HG03097 (cell line): ENCODE data around the gene TMEM222.
A peak's percentile ranks its signal among the peaks of the same experiment; 100 is the strongest.

Experiments used
- ATAC-seq: cut with Tn5 transposase; IDR thresholded peaks from one replicate; pipeline ENCODE4 v1.9.1; 2021; ENCODE audit not compliant: unreplicated experiment, low FRiP score

TMEM222 gene

DNA sequence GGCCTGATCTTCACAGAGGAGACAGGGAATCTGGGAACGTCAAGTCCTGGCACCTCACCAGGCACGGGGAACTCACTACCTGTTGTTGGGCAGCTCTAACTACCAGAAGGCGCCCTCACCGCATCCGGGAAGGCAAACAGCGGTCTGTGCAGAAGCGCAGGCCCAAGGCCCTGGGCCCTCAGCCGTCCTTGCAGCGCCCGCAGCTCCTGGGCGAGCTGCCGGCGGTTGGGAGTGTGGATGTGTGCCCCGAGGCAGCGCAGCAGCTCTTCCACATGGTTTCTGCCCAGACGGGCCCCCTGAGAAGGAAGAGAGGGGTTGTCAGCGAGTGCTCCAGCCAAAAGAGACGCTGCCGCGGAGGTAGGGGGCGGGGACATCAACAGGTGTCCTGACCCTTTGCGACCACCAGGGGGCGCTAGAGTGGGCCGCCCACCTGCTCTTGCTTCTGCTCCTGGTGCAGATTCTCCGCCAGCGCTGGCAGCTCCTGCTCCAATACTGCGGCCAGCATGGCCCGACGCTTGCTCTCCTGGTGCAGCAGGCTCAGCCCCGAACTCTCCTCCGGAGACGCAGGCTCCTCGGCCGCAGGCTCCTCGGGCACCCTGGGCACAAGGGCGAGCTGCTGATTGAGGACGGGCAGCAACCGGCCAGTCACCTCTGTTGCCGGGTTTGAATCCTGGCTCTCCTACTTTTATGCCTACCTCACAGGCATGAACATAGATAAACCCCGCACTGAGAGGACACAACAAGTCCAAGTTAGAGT, 35.5 kb downstream of the TMEM222 start:
- ATAC-seq: no peak

DNA sequence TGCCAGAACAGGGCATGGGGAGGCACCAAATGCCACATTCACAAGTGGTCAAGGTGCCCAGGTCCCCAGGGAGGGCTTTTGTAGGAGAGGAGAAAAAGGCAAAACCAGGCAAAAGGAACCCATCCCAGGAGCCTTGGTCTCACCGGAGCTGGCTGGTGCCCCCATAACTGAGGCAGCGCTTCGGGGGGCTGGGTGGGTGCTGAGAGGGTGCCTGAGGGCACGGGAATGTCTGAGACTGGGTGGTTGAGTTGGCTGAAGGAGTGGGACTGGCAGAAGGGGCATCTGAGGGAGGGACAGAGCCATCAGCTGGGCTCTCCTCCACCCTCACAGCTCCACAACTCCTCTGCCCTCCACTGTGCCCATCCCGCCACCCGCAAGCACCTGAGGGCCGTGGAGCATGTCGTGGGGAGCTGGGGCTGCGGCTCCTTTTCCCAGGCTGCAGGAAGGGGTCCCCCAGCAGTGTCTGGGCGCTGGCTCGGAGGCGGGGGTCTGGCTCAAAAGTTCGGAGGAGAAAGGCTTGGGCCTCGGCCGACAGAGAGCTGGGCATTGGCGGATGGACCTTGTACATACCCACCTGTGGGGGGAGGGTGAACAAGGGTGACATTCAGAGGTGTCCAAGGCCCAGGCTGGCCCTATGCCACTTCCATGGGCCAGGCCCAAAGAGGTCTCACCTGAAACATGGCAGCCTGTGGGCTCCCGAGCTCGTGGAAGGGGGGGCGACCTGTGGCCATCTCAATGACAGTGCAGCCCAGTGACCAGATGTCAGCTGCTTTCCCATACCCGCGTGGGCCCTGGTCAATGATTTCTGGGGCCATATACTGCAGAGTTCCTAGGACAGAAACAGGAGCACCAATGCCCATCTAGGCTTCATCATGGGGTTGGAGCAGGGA, 36.3 kb downstream of the TMEM222 start:
- ATAC-seq: no peak

DNA sequence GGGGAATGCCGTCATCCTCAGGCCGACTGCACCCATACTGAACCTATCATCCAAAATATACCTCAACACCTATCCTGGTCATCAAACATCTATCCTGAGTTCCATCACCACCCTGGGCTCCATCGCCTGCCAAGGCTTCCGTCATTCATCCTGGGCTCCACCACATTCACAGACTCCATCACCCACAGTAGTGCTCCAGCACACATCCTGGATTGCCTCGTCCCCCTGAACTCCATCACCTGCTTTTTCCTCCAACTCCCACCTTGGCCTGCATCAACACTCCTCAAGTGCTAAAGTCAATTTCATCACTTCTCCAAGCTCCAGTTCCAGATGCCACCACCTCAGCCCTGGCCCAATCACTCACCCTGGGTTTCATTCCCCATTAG, 37.0 kb downstream of the TMEM222 start:
- no peak for ATAC-seq

DNA sequence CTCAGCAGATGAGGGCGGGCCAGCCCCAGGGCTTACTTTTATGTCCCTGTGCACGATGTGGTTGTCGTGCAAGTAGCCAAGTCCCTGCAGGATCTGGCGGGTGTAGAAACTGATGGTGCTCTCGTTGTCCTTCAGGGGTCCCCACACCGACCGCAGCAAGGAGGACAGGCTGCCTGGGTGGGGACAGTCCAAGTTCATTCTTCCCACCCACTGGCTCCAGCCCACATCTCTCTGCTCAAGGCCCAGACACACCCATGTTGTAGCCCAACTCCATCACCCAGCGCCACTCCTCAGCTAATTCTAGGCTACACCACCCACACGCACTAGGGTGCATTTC, 37.8 kb downstream of the TMEM222 start:
- no peak for ATAC-seq

DNA sequence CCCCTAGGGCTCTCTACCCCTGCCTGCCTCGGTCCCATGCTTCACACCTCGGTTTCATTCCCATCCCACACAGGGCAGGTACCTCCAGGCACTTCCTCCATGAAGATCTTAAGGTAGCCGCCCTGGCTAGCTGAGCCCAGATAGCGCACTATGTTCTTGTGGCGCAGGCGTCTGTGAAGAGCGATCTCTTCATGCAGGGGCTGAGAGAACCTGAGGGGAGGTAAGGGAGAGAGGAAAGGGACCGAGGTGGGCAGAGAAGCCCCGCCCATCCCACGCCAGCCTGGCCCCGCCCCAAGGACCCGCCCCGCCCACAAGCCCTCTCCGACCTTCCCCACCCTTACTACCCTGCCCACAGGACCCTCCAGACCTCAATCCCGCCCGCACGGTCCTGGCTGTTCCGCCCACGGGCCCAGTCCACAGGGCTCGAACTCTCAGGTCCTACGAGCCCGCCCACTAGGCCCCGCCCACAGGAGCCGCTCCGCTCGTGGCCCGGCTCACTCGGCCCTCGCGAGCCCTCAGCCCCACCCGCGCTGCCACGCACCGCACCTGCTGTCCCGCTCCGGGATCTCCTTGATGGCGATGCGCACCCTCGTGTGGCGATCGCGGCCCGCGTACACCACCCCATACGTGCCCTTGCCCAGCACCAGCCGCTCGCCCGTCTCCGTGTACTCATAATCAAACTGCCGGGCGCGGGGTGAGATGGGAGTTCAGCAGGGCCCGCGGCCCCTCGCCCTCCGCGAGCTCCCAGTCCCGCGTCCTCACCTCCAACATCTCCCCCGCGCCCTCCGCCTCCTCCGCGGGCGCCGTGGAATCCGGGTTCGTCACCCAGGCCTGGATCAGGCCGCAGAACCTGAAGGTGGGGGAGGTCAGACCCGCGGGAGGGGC, 38.4 kb downstream of the TMEM222 start:
- ATAC-seq: no peak

DNA sequence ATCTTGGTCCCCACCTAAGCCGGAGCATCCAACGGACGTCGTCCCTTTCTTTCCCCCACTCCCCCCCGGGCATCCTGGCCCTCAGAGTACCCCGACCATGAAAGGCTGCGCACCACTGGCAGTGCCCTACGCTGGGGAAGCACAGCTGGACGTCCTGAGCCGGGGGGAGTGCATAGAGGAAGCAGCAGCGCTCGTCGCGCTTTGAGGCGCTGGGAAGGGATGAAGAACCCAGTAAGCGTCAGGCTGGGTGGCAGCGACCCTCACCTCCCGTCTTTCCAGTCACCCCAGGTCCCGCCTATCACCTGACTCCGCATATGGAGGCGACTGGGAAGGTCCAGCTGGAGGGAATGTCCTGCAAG, 39.1 kb downstream of the TMEM222 start:
- no peak for ATAC-seq

DNA sequence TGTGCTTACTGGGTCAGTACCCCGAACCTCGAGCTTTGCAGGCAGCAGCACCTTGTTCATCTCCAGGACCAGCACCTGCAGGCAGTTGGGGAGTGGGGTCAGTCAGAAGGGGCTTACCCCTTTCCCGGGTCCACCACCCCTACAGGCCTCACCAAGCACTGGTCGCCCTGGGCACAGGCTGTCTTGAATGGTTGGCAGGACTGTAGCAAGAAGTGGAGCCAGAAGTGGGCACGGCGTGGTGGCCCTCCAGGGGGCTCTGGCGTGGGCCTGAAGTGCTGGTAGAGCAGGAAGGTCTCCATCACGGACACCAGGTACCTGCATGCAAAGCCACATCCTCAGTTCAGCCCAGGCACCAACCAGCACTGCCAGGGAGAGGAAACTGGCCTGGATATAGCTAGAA, 39.6 kb downstream of the TMEM222 start:
- no peak for ATAC-seq

DNA sequence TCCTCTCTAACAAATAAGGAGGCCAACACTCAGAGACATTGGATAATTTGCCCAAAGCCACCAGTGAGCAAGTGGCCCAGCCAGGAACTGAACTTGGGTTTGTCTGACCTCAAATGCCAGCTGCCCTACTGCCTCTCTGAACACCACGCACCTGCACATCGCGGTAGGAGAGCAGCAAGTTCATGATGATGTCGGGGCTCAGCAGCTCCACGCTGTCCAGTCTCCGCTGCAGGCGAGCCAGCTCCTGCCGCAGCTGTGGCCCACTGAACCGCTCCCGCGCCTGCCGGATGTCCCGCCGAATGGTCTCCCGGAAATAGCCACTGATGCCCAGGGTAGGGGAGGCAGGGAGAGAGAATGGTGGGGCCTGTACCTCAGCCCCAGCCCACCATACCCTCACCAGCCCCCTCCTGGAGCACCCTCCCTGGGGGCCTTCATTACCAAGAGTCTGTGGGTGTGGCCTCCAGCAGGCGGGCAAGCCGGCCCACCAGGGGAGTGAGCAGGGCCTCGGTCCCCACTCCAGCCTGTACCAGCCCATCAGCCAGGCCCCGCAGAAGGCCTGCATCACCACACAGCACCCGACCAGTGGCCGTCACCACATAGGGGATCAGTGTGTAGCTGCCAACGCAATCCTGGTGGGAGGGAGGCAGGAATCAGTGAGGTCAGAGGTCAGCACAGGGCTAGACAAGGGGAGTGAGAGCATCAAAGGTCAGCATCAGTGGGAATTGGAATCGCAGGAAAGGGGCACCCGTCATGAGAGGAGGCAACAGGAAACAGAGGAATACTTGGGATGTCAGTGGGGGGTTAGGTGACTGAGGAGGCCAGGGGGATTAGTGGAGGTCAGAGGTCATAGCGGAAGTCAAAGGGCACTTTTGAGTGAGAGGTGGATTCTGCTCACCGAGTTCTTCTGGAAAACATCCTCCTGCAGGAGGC, 42.1 kb downstream of the TMEM222 start:
- no peak for ATAC-seq

DNA sequence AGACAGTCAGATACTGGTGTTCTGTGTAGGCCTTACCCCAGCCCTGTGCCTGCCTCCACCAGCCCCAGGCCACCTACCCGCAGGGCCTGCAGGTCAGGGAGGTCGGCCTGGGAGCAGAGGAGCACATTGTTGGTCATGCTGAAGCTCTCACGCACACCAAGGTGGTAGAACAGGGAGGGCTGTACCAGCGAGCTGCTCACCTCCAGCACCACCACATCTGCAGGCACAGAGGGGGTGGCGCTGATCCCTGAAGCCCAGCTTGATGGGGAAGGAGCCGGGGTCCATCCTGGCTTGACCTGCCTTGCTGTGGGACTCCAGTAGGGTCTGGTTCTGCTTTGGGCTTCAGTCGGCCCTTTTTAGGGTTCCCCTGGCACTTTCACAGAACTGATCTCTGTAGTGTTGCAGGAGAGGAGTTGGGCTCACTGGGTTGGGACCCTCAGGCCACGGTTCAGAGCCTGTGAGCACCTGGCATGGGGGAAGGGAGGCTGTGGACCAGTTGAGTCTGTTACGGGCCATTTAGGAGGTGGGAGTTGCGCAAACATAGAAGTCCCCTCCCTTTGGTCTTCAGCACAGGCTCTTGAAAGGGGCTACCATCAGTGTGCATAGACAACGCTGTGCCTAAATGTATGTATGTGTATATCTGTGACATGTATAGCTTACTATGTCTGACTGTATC, 42.9 kb downstream of the TMEM222 start:
- no peak for ATAC-seq

DNA sequence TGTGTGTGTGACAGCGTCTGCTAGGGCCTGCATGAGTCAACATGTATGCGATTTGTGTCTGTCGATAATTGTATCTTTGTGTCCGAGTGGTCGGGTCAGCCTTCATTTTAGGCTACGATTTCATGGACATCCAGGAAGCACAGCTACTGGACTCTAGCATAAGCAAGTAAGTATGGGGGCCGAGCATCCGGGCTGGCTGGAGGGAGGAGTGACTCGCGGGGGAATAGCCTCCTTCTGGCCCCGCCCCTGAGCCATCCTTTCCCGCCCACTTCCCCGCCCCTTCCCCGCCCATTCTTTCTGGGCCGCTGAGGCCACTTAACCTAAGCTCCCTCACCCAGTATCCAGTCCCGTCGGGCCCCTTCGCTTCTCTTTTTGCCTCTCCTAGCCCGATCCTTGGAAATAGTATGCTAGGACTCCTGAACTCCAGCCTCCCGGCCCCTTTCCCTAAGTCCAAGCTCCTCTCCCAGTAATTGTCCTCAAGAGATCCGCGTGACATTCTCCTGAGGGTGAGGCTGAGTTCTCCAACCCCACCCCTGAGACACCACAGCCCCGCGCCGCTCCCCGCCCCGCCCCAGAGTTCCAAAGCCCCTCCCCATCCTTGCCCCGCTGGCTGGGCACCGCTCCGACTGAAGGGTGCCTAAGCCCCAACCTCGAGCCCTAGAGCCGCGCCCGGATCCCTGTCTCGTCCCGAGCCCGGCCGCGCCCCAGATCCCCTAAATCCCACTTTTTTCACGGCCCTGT, 43.6 kb downstream of the TMEM222 start:
- no peak for ATAC-seq

DNA sequence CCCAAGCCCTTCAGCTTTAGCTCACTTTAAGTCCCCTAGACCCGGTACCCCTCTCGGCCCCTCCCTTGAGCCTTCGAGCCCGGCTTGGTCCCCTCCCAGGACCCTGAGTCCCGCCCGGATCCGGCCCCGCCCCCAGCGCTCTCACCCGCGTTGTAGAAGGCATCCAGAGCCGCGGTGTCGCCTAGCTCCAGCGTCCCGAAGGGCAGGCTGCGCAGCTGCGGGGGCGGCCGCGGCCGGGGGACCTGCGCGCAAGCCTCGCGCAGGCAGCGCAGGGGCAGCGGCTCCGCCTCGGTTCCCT, 44.1 kb downstream of the TMEM222 start:
- ATAC-seq: peak; percentile 40

DNA sequence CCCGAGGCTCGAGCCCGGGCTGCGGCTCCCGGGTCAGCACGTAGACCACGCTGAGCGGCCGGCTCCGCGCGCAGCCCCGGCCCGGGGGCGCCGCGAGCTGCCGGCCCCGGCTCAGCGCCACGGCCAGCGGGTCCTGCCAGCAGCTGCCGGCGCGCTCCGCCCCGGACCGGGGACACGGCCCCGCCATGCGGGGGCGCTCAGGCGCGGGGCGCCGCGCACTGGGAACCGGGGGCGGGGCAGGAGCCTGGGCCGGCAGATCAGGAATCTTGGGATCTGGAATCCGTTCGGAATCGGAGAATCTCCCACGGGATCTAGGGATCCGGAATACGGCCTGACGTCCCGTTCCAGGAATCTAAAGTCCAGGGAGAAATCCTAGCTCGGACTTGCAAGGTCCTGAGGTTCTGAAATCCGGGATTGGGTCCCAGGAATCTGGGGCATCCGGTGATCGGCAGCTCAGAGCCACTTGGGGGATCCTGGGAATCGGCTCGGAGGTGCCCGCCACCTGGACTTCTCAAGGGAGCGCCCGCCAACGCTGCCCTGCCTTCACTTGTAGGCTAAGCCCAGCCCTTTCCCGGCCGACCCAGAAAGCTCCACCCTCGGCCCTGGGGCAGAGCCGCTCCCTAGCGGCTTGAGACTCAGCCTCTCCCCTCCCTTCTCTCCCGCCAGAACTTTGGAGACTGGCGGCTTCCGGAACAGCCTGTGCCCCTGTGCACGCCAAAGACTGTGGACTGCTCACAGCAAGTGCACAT, 44.6 kb downstream of the TMEM222 start, which contains the start of gene MAP3K6:
Gene MAP3K6, minus strand, starts transcription at position 551 of the 749 bp plus-strand sequence. Its CDS starts 364 bp downstream, at position 187.
- peak; percentile 24 for ATAC-seq

DNA sequence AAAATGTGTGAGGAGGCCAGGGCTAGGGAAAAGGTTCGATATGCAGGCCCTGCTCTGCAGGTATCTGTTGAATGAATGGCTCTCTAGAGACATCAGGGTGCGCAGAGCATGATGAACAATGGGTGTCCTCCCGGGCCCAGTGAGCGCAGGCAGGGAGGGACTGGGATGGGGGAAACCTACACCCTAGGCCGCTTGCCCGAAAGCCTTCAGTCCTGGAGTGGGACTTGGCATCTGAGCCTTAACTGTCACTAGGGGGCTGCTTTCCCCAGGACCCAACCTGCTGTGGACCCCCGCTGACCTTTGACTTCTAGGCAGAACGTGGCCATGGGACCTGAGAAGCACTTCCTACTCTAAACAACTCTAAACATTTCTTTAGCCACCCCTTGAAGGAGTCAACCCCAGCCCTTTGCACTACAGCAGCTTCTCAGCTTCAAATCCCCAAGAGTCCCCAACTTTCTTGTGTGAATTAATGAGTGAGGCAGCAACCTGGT, 45.2 kb downstream of the TMEM222 start:
- no peak for ATAC-seq

DNA sequence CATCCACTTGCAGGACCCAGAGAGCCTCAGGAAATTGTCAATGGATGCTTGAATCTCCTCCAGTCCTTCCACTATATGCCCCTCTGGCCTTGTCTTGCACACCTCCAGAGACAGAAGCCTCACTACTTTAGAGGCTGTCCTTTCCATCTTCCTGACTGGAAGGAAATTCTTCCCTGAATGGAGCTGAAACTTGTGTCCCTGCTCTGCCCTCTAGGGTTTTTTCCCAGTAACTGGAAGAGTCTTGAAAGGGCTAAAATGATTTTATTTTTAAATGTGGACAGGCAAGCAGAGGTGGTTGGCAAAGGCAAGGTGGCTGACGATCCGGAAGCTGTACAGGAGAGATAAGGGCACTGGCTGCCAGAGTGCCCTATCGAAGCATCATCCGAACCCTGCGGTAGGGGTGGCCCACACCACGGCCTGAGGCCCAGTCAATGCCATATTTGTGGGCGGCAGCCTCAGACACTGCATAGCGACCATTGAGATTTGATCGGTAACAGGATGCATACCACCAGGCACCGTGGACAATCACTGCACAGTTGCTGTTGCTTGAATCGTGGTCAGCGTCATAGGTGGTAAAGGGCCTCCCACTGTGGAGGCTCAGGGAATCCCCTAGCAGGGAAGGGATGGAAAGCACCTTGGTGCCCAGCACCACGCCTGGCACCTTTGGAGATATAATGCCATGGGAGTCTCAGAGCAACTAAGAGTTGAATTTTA, 47.1 kb downstream of the TMEM222 start:
- no peak for ATAC-seq

DNA sequence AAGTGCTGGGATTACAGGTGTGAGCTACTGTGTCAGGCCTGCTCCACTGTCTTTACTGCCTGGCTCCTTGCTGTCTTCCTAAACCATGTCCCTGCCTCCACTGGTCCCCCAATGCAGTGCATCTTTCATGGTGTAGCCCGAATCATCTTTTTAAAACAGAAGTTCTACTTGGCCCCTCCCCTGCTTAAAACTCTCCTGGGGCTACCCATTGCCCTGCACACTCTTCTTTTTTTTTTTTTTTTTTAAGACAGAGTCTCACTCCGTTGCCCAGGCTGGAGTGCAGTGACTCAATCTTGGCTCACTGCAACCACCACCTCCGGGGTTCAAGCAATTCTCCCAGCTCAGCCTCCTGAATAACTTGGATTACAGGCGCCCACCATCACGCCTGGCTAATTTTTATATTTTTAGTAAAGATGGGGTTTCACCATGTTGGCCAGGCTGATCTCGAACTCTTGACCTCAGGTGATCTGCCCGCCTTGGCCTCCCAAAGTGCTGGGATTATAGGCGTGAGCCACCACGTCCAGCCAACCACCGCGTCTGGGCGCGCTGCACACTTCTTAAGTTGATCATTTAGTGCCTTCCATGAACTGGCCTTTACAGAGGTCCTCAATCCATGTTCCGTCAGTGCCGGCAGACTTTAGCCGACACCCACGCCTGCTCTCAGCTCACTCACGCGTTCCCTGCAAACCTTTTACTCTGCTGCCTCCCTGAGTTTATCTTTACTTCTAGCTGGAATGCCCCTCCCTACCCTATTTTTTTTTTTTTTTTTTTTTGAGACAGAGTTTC, 50.3 kb downstream of the TMEM222 start:
- no peak for ATAC-seq

DNA sequence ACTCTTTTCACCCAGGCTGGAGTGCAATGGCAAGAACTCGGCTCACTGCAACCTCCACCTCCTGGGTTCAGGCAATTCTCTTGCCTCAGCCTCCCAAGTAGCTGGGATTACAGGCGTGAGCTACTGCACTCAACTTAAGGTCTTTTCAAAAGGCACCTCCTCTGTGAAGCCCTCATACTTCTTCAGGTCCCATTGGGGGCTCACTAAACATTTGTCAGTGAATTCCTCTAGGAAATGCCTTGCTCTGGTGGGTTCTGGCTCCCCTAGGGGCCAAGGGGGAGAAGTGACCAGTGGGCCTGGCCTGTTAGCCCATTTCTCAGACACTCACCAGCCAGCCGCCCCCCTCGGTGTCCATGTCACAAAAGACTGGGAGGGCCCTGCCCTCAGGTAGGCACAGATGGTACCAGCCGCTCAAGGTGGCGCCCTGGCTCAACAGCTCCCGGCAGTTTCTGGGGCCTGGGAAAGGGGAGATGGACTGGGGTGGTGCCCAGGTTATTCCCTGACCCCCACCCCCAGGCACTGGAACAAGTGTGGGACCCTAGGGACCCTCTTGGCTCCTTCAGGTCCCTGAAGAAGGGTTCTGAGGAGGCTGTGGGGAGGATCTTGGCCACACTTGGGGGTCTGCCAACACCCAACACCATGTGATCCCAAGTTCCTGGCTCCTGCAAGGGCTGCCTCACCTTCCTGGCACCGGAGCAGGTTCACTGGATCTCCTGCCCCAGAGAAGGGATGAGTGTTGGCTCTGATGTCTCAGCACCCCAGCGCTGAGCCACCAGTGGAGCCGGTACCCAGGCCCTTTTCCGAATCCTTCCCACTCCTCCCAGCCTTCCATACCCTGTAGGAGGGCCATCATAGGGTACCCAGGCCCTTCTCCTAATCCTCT, 51.1 kb downstream of the TMEM222 start:
- ATAC-seq: no peak
